Measurements from ENCODE around the gene LRCOL1.
A peak's percentile ranks its signal among the peaks of the same experiment; 100 is the strongest.
"Not testable (repeated sequence)": the region's sequence is repeated elsewhere in the genome, so short reads cannot be mapped to it uniquely, and the experiment has no call there.

DNA sequence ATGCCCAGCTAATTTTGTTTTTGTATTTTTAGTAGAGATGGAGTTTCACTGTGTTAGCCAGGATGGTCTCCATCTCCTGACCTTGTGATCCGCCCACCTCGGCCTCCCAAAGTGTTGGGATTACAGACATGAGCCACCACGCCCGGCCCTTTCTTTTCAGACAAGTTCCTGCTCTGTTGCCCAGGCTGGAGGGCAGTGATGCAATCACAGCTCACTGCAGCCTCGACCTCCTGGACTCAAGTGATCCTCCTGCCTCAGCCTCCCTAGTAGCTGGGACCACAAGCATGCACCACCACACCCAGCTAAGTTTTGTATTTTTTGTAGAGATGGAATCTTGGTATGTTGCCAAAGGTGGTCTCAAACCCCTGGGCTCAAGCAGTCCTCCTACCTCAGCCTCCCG is 10.9 kb downstream of the LRCOL1 start:
- TF ChIP-seq, protein P1, sequence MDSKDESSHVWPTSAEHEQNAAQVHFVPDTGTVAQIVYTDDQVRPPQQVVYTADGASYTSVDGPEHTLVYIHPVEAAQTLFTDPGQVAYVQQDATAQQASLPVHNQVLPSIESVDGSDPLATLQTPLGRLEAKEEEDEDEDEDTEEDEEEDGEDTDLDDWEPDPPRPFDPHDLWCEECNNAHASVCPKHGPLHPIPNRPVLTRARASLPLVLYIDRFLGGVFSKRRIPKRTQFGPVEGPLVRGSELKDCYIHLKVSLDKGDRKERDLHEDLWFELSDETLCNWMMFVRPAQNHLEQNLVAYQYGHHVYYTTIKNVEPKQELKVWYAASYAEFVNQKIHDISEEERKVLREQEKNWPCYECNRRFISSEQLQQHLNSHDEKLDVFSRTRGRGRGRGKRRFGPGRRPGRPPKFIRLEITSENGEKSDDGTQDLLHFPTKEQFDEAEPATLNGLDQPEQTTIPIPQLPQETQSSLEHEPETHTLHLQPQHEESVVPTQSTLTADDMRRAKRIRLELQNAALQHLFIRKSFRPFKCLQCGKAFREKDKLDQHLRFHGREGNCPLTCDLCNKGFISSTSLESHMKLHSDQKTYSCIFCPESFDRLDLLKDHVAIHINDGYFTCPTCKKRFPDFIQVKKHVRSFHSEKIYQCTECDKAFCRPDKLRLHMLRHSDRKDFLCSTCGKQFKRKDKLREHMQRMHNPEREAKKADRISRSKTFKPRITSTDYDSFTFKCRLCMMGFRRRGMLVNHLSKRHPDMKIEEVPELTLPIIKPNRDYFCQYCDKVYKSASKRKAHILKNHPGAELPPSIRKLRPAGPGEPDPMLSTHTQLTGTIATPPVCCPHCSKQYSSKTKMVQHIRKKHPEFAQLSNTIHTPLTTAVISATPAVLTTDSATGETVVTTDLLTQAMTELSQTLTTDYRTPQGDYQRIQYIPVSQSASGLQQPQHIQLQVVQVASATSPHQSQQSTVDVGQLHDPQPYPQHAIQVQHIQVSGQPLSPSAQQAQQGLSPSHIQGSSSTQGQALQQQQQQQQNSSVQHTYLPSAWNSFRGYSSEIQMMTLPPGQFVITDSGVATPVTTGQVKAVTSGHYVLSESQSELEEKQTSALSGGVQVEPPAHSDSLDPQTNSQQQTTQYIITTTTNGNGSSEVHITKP (tag by site-specific recombination; IDR thresholded peaks at IDR 0.05): not testable (repeated sequence)
- TF ChIP-seq, protein P2, sequence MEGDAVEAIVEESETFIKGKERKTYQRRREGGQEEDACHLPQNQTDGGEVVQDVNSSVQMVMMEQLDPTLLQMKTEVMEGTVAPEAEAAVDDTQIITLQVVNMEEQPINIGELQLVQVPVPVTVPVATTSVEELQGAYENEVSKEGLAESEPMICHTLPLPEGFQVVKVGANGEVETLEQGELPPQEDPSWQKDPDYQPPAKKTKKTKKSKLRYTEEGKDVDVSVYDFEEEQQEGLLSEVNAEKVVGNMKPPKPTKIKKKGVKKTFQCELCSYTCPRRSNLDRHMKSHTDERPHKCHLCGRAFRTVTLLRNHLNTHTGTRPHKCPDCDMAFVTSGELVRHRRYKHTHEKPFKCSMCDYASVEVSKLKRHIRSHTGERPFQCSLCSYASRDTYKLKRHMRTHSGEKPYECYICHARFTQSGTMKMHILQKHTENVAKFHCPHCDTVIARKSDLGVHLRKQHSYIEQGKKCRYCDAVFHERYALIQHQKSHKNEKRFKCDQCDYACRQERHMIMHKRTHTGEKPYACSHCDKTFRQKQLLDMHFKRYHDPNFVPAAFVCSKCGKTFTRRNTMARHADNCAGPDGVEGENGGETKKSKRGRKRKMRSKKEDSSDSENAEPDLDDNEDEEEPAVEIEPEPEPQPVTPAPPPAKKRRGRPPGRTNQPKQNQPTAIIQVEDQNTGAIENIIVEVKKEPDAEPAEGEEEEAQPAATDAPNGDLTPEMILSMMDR (tag by site-specific recombination; IDR thresholded peaks at IDR 0.05): not testable (repeated sequence)
- TF ChIP-seq TCF7L2 (IDR thresholded peaks at IDR 0.05; ENCODE audit: borderline replicate concordance, low read depth, low read length); REPIN1 (tag by site-specific recombination; IDR thresholded peaks at IDR 0.05; ENCODE audit: low read depth); MEIS1 (CRISPR knock-in tag; IDR thresholded peaks at IDR 0.05; ENCODE audit: borderline replicate concordance); ZNF248 (tag by site-specific recombination; IDR thresholded peaks at IDR 0.05); ZNF707 (tag by site-specific recombination; IDR thresholded peaks at IDR 0.05); ZNF138 (tag by site-specific recombination; IDR thresholded peaks at IDR 0.05; ENCODE audit: borderline replicate concordance); ZNF549 (tag by site-specific recombination; IDR thresholded peaks at IDR 0.05): not testable (repeated sequence)
- TF ChIP-seq, protein P3, sequence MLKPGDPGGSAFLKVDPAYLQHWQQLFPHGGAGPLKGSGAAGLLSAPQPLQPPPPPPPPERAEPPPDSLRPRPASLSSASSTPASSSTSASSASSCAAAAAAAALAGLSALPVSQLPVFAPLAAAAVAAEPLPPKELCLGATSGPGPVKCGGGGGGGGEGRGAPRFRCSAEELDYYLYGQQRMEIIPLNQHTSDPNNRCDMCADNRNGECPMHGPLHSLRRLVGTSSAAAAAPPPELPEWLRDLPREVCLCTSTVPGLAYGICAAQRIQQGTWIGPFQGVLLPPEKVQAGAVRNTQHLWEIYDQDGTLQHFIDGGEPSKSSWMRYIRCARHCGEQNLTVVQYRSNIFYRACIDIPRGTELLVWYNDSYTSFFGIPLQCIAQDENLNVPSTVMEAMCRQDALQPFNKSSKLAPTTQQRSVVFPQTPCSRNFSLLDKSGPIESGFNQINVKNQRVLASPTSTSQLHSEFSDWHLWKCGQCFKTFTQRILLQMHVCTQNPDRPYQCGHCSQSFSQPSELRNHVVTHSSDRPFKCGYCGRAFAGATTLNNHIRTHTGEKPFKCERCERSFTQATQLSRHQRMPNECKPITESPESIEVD (tag by site-specific recombination; IDR thresholded peaks at IDR 0.05): not testable (repeated sequence)
- peak; percentile 35 for TF ChIP-seq ZFHX2 (tag by site-specific recombination; conservative IDR thresholded peaks at IDR 0.05)
